HG03159 (cell line): ENCODE results near the gene CCDC71L.

Experiments
- ATAC-seq: cut with Tn5 transposase; IDR thresholded peaks from one replicate; pipeline ENCODE4 v1.9.1; 2021; ENCODE audit warnings: mild to moderate bottlenecking, moderate library complexity; ENCODE audit not compliant: unreplicated experiment

The CCDC71L gene

GRCh38 chr7:106609416-106609815 is 51.5 kb downstream of the CCDC71L start:
- ATAC-seq: no peak

GRCh38 chr7:106608661-106609060 is 52.3 kb downstream of the CCDC71L start:
- ATAC-seq: no peak
